ENCODE results near the gene HOOK1. TPM values are rescaled to one million over a fixed set of nuclear protein-coding genes. Genes with fewer than 3 reads are reported as not detected.

Gene HOOK1
- total RNA-seq, 1 donor from 2014 or later: 4.2 TPM

DNA sequence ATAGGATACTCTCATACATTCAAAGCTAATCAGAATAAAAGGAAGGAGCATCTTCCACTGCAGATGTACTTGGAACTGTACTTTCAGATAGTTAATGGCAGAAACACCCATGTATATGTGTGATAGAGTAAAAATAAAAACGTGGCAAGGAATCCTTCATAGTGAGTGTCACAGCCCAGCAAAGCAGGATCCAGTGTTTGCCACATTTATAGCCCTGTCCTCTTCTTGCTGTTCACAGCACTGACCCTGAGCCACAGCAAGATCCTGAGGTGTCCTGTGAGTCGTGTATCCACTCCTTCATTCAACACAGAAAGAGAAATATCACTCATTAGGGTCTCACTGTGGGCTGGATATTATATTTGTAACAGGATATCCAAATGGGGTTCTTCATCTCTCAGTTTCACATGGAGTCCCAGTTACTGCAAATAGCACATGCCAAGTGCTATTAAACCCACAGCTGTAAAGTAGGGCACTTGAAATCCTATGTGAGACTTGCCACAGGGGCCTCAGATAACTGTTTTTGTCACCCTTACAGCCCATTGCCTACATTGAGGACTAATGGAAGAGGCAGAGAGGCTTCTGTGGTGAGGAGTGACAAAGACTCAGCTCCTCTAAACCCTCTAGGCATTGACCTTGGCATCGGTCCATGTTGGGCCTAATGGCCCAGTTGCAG lies 70.5 kb downstream of the HOOK1 start:
- DNase-seq (ENCODE audit: low read depth): no peak
- TF ChIP-seq, protein P1, sequence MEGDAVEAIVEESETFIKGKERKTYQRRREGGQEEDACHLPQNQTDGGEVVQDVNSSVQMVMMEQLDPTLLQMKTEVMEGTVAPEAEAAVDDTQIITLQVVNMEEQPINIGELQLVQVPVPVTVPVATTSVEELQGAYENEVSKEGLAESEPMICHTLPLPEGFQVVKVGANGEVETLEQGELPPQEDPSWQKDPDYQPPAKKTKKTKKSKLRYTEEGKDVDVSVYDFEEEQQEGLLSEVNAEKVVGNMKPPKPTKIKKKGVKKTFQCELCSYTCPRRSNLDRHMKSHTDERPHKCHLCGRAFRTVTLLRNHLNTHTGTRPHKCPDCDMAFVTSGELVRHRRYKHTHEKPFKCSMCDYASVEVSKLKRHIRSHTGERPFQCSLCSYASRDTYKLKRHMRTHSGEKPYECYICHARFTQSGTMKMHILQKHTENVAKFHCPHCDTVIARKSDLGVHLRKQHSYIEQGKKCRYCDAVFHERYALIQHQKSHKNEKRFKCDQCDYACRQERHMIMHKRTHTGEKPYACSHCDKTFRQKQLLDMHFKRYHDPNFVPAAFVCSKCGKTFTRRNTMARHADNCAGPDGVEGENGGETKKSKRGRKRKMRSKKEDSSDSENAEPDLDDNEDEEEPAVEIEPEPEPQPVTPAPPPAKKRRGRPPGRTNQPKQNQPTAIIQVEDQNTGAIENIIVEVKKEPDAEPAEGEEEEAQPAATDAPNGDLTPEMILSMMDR (conservative IDR thresholded peaks at IDR 0.05; ENCODE audit: low read depth, low read length): no peak

DNA sequence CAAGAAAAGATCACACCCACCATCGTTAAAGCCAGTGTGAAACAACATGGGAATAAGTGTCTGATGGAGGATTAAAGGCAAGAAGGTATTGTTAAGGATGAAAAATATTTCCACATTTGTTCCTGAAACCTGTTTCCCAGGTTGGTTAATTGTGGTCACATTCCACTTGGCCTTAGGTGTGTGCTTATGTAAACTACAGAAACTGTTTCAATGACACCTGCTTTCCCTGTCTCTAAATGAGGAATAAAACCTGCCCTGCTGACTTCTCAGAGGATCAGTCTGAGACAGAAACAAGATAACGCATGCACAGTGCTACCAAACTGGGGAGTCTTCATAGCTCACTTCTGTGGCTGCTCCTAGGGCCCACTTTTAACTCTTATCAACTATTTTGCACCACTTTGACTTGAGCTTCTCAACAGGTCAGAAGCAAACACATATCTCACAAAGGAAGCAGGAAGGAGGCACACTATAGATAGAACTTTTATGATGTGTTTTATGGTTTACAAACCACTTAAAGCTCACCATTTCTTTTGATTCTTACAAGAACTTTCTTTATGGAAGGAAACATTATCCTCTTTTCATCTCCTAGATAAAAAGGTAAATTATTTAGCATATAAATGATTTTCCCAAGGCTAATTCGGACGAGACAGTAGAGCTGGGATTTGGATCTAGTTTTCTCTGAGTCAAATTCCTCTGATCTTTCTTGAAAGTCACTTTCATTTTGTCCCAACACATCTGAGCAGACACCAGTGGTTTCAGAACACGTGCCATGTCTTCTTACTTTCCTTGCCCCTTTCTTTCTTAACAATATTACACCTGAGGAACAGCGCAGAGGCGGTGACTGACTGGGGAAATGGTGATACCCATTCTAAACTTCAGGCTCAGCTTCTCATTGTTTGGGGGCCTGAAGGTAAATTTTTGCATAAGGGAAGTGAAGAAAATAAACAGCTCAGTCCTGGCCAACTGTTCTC lies 78.4 kb downstream of the HOOK1 start:
- TF ChIP-seq, protein P1 (conservative IDR thresholded peaks at IDR 0.05; ENCODE audit: low read depth, low read length): no peak
- no peak for DNase-seq (ENCODE audit: low read depth)
- H3K4me3 ChIP-seq (ENCODE audit: low read depth, low read length): no peak overlapping the region

More for the DNA sequence above, 70.5 kb downstream of the HOOK1 start:
- no peak overlapping the region for H3K4me3 ChIP-seq (ENCODE audit: low read depth, low read length)

DNA sequence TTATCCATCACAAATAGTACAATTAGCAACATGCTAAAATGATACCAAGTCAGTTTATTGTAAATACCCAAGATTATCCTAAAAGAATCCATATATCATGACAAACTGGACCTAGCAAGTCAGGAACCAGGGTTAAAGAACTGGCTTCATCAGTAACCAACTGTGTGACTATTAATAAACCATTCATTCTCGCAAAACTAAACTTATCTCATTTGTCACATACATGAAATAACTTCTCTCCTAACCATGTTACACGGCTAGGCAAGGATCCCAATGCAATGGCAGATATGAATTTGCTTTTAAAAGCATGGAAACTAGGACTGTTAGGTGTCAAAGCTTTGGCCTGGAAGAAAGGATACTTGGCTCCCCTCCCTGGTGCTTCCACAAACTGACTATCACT lies 82.4 kb downstream of the HOOK1 start:
- TF ChIP-seq, protein P1 (conservative IDR thresholded peaks at IDR 0.05; ENCODE audit: low read depth, low read length): no peak
- H3K4me3 ChIP-seq (ENCODE audit: low read depth, low read length): no peak overlapping the region
- no peak for DNase-seq (ENCODE audit: low read depth)

DNA sequence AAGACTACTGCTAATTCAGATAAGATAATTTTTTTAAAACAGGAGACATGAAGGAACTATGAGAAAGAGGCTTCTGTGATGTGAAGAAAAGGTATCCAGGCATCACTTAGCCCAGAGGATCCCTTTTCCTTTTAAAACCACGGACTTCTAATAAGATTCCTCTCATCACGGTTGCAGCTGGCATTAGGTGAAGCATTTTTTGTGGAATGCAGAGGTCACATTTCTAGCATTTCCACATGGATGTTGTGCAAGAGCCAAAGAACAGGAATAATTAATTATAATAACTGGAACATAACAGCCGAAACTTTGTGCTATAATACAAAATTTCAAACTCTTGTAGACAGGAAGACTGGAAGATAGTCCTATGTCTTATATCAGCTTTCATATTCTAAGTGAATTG lies 84.2 kb downstream of the HOOK1 start:
- H3K4me3 ChIP-seq (ENCODE audit: low read depth, low read length): no peak overlapping the region
- DNase-seq (ENCODE audit: low read depth): no peak
- TF ChIP-seq, protein P1 (conservative IDR thresholded peaks at IDR 0.05; ENCODE audit: low read depth, low read length): no peak

DNA sequence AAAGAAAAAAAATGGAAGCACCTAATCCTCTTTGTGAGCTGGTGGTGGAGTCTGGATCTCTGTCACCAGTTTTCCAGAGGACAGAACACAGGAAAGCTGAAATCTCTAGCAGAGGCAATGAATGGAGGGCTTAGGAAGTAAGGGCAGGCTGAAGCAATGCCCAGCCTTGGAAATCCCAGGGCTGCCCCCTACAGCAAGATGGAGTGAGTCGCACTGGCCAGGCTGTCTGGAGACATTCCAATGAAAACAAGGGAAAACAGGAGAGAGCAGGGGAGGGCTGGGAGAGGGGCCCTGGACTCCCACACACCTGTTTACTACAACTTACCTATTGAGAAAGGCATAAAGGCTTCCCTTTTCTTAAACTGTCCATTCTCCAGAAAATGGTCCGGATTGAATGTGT lies 85.9 kb downstream of the HOOK1 start:
- no peak overlapping the region for H3K4me3 ChIP-seq (ENCODE audit: low read depth, low read length)
- TF ChIP-seq, protein P1 (conservative IDR thresholded peaks at IDR 0.05; ENCODE audit: low read depth, low read length): peak; percentile 33
- DNase-seq (ENCODE audit: low read depth): no peak

DNA sequence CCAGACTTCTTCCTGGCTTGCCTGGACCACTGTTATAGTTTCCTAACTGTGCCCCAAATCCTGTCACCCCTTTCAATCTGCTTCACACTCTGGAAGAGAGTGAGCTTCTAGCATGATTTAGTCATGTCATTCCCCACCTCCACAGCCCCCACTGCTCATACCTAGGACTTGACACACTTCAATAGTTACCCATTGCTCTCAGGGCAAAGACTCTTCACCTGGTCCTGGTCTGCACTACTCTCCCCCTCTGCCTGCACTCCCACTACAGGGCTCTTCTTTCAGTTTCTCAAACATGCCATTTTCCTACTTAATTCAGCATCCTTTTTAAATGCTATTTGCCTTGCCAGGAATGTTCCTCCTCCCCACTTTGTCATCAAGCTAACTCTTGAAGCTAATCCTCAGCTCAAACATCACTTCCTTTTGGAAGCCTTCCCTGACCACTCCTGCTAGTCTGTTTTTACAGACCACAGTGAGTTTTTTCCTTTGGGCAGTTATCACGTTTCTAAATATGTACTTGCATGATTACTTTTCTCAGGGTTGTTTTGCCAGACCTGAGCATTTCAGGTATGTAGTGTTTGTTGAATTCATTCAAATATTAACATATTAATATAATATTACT lies 87.1 kb downstream of the HOOK1 start:
- TF ChIP-seq, protein P1 (conservative IDR thresholded peaks at IDR 0.05; ENCODE audit: low read depth, low read length): no peak
- H3K4me3 ChIP-seq (ENCODE audit: low read depth, low read length): no peak overlapping the region
- no peak for DNase-seq (ENCODE audit: low read depth)

All from epithelial cell of proximal tubule (primary cell).